ENCODE measurements around the gene KLHL15.

The KLHL15 gene

DNA sequence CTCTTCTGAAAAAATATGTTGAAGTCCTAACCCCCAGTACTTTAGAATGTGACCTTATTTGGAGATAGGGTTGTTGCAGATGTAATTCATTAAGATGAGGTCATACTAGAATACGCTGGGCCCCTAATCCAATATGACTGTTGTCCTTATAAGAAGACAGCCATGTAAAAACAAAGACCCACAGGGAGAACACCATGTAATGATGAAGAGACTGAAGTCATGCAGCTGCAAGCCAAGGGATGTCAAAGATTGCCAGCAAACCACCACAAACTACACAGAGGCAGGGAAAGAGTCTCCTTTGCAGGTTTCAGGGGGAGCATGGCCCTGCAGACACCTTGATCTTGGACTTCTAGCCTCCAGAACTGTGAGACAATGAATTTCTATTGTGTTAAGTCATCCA is 81.8 kb downstream of the KLHL15 start:
- Histone ChIP-seq H3K4me1 (no peaks in the 10 kb centered on the region), H3K9me3 (no peaks in the 10 kb centered on the region), H3K27me3 (no peaks in the 10 kb centered on the region), H3K36me3 (no peaks in the 10 kb centered on the region), H3K4me3 (ENCODE audit: low read depth, low read length) (no peak overlapping the region)
- DNase-seq, result no peak
- TF ChIP-seq, protein P1, sequence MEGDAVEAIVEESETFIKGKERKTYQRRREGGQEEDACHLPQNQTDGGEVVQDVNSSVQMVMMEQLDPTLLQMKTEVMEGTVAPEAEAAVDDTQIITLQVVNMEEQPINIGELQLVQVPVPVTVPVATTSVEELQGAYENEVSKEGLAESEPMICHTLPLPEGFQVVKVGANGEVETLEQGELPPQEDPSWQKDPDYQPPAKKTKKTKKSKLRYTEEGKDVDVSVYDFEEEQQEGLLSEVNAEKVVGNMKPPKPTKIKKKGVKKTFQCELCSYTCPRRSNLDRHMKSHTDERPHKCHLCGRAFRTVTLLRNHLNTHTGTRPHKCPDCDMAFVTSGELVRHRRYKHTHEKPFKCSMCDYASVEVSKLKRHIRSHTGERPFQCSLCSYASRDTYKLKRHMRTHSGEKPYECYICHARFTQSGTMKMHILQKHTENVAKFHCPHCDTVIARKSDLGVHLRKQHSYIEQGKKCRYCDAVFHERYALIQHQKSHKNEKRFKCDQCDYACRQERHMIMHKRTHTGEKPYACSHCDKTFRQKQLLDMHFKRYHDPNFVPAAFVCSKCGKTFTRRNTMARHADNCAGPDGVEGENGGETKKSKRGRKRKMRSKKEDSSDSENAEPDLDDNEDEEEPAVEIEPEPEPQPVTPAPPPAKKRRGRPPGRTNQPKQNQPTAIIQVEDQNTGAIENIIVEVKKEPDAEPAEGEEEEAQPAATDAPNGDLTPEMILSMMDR (IDR thresholded peaks at IDR 0.05; ENCODE audit: low read depth, low read length), result no peak

GRCh38 chrX:23944234-23944633 is 82.8 kb downstream of the KLHL15 start:
- DNase-seq, result no peak
- no peak overlapping the region for H3K4me3 ChIP-seq (ENCODE audit: low read depth, low read length)
- H3K9me3 ChIP-seq, result no peaks in the 10 kb centered on the region
- TF ChIP-seq, protein P1 (IDR thresholded peaks at IDR 0.05; ENCODE audit: low read depth, low read length), result no peak
- no peaks in the 10 kb centered on the region for H3K27me3 ChIP-seq
- no peaks in the 10 kb centered on the region for H3K4me1 ChIP-seq
- no peaks in the 10 kb centered on the region for H3K36me3 ChIP-seq

- no peaks in the 10 kb centered on the region for H3K36me3 ChIP-seq
- DNase-seq, result no peak
- H3K4me3 ChIP-seq (ENCODE audit: low read depth, low read length), result no peak overlapping the region
- no peaks in the 10 kb centered on the region for H3K4me1 ChIP-seq
- no peaks in the 10 kb centered on the region for H3K9me3 ChIP-seq
- TF ChIP-seq, protein P1 (IDR thresholded peaks at IDR 0.05; ENCODE audit: low read depth, low read length), result no peak
- no peaks in the 10 kb centered on the region for H3K27me3 ChIP-seq
Measured at GRCh38 chrX:23939203-23939602, 87.8 kb downstream of the KLHL15 start.

DNA sequence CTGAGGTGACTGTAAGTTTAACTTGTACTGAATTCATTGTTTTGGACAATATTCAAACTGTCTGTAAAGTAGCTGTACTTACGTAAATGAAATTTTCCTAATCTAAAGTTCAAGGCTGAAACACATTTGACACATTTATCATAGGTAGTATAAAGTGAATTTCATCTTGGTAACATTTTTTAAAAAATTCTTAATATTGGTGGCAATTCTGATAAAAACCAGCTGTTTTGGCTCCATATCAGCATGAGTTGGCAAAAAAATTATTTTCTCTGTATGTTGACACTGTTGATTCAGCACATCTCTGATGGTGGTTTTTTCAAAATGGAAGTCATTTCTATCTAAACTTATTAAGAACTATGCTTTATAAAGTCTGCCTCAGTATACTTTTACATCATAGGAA is 88.3 kb downstream of the KLHL15 start:
- H3K9me3 ChIP-seq, result no peaks in the 10 kb centered on the region
- no peaks in the 10 kb centered on the region for H3K36me3 ChIP-seq
- TF ChIP-seq, protein P1 (IDR thresholded peaks at IDR 0.05; ENCODE audit: low read depth, low read length), result no peak
- H3K27me3 ChIP-seq, result no peaks in the 10 kb centered on the region
- no peak overlapping the region for H3K4me3 ChIP-seq (ENCODE audit: low read depth, low read length)
- DNase-seq, result no peak
- H3K4me1 ChIP-seq, result no peaks in the 10 kb centered on the region

DNA sequence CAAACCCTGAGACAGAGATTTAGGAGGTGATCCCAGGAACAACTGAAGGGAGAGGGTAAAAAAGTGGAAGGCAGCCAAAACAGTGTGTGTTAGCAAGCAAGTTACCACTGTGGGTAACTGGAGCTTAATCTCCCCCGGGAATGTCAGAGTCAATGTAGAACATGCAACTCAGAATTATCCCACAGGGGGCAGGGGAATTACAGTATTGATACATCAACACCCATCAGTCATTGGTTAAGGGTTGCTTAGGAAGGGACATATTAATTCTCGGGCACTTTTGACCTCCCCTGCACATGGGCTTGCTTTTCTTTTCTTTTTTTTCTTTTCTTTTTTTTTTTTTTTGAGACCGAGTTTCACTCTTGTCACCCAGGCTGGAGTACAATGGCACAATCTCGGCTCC is 89.9 kb downstream of the KLHL15 start:
- TF ChIP-seq, protein P1 (IDR thresholded peaks at IDR 0.05; ENCODE audit: low read depth, low read length), result no peak
- Histone ChIP-seq H3K9me3 (no peaks in the 10 kb centered on the region), H3K4me3 (ENCODE audit: low read depth, low read length) (no peak overlapping the region), H3K4me1 (no peaks in the 10 kb centered on the region), H3K36me3 (no peaks in the 10 kb centered on the region), H3K27me3 (no peaks in the 10 kb centered on the region)
- peak; percentile 11 for DNase-seq

DNA sequence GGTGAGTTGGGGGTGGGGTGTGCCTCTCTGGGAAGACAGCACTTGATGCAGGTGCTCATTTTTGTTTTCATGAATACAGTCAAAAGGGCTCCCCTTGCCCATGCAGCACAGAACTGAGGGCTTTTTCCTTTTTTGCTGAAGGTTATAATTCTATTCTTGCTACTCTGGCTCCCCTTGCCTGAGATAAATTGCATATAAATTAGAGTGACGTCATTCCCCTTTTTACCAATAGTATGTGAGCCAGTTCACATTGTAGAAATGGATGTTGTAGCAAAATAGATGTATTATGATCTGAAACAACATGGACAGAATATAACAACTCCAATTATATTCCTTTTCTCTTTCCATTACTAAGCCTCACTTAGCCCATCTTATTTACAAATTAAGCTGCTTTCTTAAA is 90.8 kb downstream of the KLHL15 start:
- no peak for DNase-seq
- no peaks in the 10 kb centered on the region for H3K36me3 ChIP-seq
- no peaks in the 10 kb centered on the region for H3K27me3 ChIP-seq
- TF ChIP-seq, protein P1 (IDR thresholded peaks at IDR 0.05; ENCODE audit: low read depth, low read length), result no peak
- no peaks in the 10 kb centered on the region for H3K9me3 ChIP-seq
- H3K4me1 ChIP-seq, result no peaks in the 10 kb centered on the region
- H3K4me3 ChIP-seq (ENCODE audit: low read depth, low read length), result no peak overlapping the region

Measured in BE2C (cell line).